Ascending aorta (tissue), 2 donors: ENCODE measurements around the gene ENTHD1. TPM values are rescaled to one million over a fixed set of nuclear protein-coding genes. Genes with fewer than 3 reads are reported as not detected.

ENCODE experiments used
- DNase-seq, 2 donors: peaks; one replicate each; pipeline ENCODE4 v3.0.0-alpha.2; 2019; ENCODE audit warnings: low spot score in 2 of 2
- H3K27ac ChIP-seq, 2 donors: fragments of 200-600 bp; sonication (generic); one replicate each; pipeline ENCODE4 v1.5.1; 2016 to 2017; ENCODE audit warnings: mild to moderate bottlenecking in 1 of 2
- H3K27me3 ChIP-seq: fragments of 200-600 bp; sonication (generic); one replicate; pipeline ENCODE4 v1.5.1; 2017
- H3K36me3 ChIP-seq, 2 donors: fragments of 200-600 bp; sonication (generic); one replicate each; pipeline ENCODE4 v1.5.1; 2016
- H3K4me1 ChIP-seq, 2 donors: fragments of 200-600 bp; sonication (generic); one replicate each; pipeline ENCODE4 v1.5.1; 2016 to 2017; ENCODE audit warnings: mild to moderate bottlenecking in 1 of 2
- H3K4me3 ChIP-seq, 2 donors: fragments of 200-600 bp; sonication (generic); one replicate each; pipeline ENCODE4 v1.5.1; 2016 to 2017; ENCODE audit warnings: mild to moderate bottlenecking in 1 of 2
- H3K9me3 ChIP-seq, 2 donors: fragments of 200-600 bp; sonication (generic); one replicate each; pipeline ENCODE4 v1.5.1; 2016
- intact Hi-C: fragments of 100-400 bp; cut with DNase I; formaldehyde crosslinking; loops from one replicate; pipeline ENCODE4 v1.15.1; 2023
- total RNA-seq: library from RNA; depleted of rRNA; stranded (reverse); fragments of >200 nt; gene quantifications from one replicate; pipeline ENCODE4 v1.1.0, GENCODE V29; 2016
- TF ChIP-seq, protein P1 (sequence below), 3 experiments: fragments of 200-600 bp in 2 of 3; fragments of 450-650 bp in 1 of 3; sonication (generic) in 2 of 3; IDR thresholded peaks; one replicate each; pipeline ENCODE4 v1.5.1; 2016 to 2019; ENCODE audit warnings: antibody characterized with exemption in 3 of 3, mild to moderate bottlenecking in 1 of 3, moderate library complexity in 1 of 3

Gene ENTHD1
- total RNA-seq, 1 donor from 2014 or later: 0.21 TPM

DNA sequence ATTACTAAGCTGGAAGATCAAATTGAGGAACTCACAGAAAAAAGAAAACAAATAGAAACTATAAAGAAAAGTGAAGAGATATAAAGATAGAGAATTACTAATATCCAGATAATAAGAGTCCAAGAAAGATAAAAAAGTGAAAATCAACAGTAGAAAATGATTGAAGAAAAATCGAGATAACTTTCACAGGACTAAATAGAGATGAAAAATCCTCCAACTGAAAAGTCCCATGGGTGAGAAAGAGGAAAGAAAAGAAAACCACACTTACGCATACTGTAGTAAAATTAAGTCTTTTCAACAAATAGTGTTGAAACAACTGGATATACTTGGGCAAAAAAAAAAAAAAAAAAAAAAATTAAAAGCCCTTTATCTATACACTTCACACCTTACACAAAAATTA, 60.0 kb downstream of the ENTHD1 start:
- TF ChIP-seq, protein P1, sequence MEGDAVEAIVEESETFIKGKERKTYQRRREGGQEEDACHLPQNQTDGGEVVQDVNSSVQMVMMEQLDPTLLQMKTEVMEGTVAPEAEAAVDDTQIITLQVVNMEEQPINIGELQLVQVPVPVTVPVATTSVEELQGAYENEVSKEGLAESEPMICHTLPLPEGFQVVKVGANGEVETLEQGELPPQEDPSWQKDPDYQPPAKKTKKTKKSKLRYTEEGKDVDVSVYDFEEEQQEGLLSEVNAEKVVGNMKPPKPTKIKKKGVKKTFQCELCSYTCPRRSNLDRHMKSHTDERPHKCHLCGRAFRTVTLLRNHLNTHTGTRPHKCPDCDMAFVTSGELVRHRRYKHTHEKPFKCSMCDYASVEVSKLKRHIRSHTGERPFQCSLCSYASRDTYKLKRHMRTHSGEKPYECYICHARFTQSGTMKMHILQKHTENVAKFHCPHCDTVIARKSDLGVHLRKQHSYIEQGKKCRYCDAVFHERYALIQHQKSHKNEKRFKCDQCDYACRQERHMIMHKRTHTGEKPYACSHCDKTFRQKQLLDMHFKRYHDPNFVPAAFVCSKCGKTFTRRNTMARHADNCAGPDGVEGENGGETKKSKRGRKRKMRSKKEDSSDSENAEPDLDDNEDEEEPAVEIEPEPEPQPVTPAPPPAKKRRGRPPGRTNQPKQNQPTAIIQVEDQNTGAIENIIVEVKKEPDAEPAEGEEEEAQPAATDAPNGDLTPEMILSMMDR (IDR thresholded peaks at IDR 0.05): no peak
- intact Hi-C loops: no loop called here

DNA sequence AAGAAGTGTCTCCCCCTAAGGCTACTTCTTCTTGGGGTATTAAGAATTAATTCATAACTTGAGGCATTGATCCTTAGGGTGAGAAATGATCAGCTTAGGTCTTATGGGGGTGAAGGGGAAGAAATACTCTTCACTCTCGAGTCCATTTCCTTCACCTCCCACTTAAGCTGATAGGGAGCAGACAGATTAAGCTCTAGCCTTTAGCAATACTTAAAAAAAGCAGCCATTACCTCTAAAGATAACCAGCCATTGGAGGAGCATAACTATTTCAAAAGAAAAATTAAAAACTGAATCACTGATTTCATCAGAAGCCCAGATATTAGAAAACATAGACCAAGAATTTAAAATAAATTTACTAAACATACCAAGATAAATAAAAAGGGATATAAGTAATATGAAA, 60.5 kb downstream of the ENTHD1 start:
- no peaks in the 10 kb centered on the region for H3K4me1 ChIP-seq
- no peaks in the 10 kb centered on the region for H3K27me3 ChIP-seq
- TF ChIP-seq, protein P1 (IDR thresholded peaks at IDR 0.05): no peak
- no peak overlapping the region for H3K4me3 ChIP-seq
- H3K27ac ChIP-seq: no peak overlapping the region
- intact Hi-C loops: no loop called here
- H3K36me3 ChIP-seq: no peaks in the 10 kb centered on the region
- no peak for DNase-seq
- no peaks in the 10 kb centered on the region for H3K9me3 ChIP-seq

More for the DNA sequence above, 60.0 kb downstream of the ENTHD1 start:
- Histone ChIP-seq H3K27ac (no peak overlapping the region), H3K36me3 (no peaks in the 10 kb centered on the region), H3K9me3 (no peaks in the 10 kb centered on the region), H3K4me1 (no peaks in the 10 kb centered on the region), H3K4me3 (no peak overlapping the region), H3K27me3 (no peaks in the 10 kb centered on the region)
- DNase-seq: no peak

DNA sequence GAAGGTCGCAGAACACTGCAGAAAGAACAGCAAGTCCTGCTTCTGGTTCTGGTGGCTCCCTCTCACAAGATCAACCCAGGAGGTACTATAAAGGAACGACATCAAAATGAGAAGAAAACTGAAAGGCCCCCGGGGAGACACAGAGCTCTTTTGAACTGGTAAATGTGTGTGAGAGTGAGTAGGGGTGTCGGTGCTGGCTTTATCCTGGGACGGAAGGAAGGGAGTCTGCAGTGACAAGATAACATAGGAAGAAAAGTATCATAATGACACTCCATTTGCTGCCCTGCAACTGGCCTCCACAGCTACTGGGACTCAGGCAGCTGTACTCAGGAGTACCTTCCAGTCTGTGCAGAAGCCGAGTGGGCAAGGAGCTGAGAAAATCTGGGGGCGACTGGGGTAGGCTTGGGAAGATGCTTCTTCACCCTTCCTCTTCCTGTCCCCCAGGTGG, 60.9 kb downstream of the ENTHD1 start:
- no peak for DNase-seq
- intact Hi-C loops: no loop called here
- Histone ChIP-seq H3K9me3 (no peaks in the 10 kb centered on the region), H3K27ac (no peak overlapping the region), H3K4me1 (no peaks in the 10 kb centered on the region), H3K4me3 (no peak overlapping the region), H3K27me3 (no peaks in the 10 kb centered on the region), H3K36me3 (no peaks in the 10 kb centered on the region)
- TF ChIP-seq, protein P1 (IDR thresholded peaks at IDR 0.05): no peak

DNA sequence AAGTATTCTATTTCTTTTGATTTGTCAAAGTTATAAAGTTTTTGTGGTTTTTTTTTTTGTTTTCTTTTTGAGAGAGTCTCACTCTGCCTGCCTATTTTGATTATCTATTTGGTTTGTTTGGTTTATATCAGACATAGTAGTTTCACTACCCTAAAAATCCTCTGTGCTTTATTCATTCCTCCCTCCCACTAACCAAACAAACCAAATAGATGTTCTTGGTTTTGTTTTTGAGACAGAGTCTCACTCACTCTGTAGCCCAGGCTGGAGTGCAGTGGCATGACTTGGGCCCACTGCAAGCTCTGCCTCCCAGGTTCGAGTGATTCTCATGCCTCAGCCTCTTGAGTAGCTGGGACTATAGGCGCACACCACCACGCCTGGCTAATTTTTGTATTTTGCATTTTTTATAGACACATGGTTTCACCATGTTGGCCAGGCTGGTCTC, 67.9 kb downstream of the ENTHD1 start:
- H3K9me3 ChIP-seq: no peaks in the 10 kb centered on the region
- no peak overlapping the region for H3K4me3 ChIP-seq
- TF ChIP-seq, protein P1 (IDR thresholded peaks at IDR 0.05): no peak
- intact Hi-C loops: no loop called here
- no peak for DNase-seq
- no peak overlapping the region for H3K27ac ChIP-seq
- H3K36me3 ChIP-seq: no peaks in the 10 kb centered on the region
- H3K4me1 ChIP-seq: no peaks in the 10 kb centered on the region
- no peaks in the 10 kb centered on the region for H3K27me3 ChIP-seq

DNA sequence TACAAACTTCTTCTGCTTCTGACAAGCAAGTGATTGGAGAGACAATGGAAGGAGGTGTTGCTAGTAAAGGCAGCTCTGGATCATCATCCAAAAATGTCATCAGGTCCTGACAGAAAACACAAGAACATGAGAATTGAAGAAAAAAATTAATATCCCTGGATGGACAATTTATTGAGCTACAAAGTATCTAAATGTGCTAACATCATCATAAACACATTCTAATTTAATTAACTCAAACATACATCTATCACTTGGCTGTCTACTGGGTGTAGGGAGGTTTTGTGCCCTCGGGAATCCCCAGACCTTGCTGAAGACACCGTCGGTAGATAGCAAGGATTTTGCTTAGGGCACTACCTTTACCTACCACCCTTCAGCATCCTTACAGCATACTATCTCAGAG, 72.6 kb downstream of the ENTHD1 start:
- intact Hi-C loops: no loop called here
- Histone ChIP-seq H3K27ac (no peak overlapping the region), H3K27me3 (no peaks in the 10 kb centered on the region), H3K9me3 (no peaks in the 10 kb centered on the region), H3K36me3 (no peaks in the 10 kb centered on the region), H3K4me1 (no peaks in the 10 kb centered on the region), H3K4me3 (no peak overlapping the region)
- DNase-seq: no peak
- TF ChIP-seq, protein P1 (IDR thresholded peaks at IDR 0.05): no peak

DNA sequence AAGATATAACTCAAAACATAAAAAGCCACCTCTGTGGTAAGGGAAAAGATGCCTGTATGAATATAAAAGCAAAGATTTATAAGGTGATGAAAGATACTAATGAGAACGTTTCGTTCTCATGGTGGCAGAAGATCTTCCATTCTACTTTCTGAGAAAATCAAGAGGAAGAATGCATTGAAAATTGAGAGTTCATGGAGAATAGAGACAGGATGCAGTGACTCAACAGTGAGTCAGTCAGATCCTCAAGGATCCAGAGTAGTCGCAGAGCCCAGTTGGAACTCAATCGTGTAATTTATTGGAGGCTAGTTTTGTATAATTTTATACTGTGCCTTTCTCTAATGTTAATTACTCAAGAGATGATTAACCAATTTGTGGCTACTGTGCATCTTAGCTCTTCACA, 73.3 kb downstream of the ENTHD1 start:
- no peak for DNase-seq
- Histone ChIP-seq H3K4me3 (no peak overlapping the region), H3K36me3 (no peaks in the 10 kb centered on the region), H3K27me3 (no peaks in the 10 kb centered on the region), H3K9me3 (no peaks in the 10 kb centered on the region), H3K27ac (no peak overlapping the region), H3K4me1 (no peaks in the 10 kb centered on the region)
- intact Hi-C loops: no loop called here
- TF ChIP-seq, protein P1 (IDR thresholded peaks at IDR 0.05): no peak
